ENCODE results near the gene DDX23.

DDX23 gene

DNA sequence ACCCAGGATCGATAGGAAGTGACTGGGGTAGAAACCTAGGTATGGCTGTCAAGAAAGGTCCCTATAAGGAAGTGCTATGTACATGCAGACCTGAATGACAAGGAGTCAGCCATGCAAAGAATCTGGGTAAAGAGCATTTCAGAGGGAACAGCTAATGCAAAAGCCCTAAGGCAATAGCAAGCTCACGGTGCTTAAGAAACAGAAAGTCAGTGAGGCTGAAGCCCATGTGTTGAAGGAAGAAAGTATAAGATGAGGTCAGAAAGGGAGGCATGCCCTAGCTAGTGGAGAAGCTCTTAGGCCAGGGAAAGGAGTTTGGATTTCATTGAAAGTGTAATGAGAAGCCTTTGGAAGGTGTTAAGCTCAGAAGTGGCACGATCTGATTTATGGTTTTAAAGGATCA lies 57.1 kb downstream of the DDX23 start:
- DNase-seq, result no peak

DNA sequence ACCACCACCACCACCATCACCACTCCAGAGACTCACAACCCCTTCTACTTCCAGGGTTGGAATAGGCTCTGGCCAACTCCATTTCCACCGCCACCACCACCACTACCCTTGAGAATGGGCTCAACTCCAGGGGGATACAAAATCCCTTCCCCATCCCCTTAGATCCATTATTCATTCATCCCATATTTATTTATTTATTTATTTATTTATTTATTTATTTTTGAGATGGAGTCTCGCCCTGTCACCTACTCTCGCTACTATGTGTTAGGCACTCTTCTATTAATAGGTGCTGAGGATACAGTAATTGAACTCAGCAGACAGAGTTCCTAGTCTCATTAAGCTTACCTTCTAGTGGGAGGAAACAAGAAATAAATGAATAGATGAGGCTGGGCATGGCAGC lies 58.3 kb downstream of the DDX23 start:
- DNase-seq, result no peak

DNA sequence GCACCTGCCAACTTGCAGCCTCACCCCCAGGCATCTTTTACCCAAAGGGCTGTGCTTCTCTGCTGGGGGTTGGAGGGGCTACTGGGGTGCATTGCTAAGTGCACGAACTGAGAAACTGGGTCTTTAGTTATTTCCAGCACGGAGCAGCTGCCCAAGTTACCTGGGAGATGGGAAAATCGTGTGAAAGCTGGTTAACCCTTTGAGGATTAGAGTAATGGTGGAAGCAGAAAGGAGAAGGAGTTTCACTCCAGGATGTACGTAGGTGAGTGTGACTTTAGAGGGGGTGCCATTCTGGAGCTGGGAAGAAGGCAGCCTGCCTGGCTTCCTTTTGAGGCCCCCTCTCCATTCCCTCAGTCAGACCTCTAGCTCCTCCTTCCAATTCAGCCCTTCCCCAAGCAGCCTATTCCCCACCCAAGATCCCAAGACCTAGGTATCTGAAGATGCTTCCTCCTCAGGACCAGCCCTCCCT lies 62.1 kb downstream of the DDX23 start:
- DNase-seq, result no peak

DNA sequence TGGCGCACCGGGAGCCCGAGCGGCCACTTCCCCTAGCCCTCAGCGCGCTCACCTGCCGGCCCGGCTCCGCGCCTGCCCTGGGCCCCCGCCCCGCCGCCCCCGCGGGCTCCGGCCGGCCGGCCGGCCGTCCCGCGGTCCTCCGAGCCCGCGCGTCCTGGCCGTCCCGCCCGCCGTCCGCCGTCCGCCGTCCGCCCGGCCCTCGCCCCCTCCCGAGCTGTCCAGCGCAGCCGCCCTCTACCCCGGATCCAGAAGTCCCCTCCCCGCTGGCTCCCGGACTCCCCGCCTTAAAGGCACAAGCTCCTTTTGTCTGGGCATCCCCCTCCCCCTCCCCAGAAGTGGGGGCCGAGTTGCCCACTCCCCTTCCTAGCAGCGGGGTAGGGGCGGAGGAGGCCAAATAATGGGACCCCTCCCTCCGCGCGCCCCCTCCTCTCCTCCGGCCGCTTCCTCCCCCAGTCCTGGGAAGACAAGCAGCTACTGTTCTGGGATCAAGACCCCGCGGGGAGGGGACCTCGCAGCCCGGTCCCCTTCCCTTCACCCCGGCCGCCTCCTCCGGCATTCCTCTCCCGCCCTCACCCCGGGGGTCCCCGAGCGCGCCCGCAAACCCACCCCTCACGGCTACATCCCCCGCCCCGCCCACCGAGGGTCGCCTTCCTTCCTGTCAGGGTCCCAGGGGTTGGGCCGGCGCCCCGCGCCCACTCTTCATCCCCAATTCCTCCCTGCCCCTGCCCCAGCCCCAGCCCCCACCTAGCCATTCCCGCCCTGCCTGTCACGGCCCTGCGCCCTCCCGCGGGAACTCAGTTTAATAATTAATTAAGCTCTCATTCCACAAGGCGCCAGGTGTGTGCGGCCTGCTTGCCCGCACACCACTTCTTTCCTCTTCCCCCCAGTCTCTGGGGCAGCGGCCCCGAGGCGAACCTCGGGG lies 62.8 kb downstream of the DDX23 start, which contains the start of gene ADCY6:
Gene ADCY6 (minus strand): TSS at position 236 of the 922 bp plus-strand sequence. CDS start 5,655 bp downstream, outside the sequence.
- DNase-seq, result peak; percentile 36

DNA sequence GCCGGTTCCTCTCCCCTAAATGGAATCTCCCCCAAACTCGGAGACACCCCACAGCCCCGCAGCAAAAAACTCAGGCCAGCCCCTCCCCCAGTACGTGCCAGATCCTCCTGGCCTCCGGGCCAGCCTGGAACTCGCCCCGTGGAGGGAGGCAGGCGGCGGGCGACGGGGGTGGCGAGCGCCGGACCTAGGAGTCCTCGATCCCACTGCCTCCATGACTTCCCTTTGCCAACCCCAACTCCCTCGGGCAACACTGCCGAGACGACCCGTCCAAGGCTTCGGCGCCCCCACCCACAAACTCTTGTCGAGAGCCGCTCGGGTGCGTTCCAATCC lies 63.5 kb downstream of the DDX23 start:
- DNase-seq, result no peak

DNA sequence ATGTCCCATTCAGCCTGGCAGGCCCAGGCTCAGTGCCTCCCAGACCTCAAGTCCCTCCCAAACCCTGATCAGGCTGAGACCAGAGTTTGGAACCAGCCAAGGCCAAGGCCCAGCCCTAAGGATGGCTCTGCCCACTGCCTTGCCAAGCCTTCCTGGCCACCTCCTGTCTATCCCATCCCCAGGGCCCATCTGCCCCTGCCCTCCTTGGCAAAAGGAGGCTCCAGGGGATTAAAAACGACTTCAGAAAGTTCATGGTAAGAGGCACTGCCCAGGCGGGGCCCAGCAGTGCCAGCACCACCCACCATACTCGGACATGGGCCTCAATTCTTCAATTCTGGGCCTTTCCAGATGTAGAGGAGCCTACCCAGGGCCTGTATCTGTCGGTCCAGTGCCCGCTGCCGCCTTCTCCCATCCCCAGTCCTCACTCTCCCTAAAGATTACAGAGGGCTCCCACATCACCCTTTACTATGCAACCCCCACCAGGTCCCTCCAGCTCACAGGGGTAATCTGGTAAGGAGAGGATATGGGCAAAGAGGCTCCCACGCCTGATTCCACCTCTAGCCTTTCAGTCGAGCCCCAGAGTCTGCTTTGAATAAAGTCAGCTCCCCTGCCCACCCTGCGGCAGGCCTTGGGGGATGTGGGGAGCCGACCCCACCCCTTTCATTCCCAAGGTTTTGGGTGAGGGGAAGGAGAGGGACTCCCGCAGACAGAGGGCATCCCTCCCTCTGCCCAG lies 64.0 kb downstream of the DDX23 start:
- DNase-seq, result no peak

DNA sequence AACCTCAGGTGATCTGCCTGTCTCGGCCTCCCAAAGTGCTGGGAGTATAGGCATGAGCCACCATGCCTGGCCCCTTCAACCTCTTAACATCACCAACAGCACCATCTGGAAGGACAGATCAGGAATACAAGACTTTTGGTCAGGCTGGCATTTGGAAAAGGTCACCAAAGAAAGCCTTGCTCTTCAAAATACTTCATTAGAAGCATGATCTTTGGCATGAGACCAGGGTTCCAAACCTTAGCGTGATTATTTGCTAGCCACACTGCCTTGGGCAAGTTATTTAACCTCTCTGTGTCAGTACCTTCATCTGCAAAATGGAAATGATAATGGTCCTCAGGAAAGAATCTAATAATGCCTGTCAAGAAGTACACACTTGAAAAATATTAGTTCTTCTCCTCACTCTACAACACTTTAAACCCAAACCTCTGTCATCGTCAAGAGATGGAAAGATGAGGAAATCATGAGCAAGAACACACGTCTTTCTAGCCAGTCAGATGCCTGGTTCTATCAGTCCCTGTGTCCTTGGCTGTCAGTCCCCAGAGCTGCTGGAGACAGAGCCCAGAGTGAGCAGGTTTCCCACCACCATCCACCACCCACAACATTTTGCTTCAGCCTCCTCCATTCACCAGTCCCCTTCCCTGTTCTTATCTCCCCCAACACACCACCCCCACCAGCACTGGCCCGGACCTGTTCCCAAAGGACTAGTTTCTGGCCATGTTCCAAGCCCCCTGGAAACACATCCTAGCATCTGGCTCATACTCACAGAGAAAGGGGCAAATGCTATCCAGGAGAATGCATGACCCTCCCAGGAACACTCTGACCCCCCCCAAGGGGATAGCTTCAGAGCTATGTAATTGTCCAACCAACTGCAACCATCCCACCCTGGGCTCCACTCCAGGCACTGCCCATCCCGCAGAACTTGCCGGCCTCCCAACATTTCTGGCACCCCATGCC lies 65.1 kb downstream of the DDX23 start:
- no peak for DNase-seq

DNA sequence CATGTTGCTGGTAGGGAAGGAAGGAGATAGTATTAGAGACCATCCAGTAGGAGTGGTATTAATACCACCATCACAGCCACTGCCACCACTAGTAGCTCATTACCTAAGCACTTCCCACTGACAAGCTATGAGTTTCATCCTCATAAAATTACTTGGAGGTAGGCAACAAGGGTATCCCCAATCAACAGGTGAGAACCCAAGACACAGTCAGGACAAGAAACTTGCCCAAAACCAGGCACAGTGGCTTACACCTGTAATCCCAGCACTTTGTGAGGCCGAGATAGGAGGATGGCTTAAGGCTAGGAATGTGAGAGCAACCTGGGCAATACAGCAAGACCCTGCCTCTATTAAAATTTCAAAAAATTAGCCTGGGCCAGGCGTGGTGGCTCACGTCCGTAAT lies 68.5 kb downstream of the DDX23 start:
- DNase-seq, result no peak

DNA sequence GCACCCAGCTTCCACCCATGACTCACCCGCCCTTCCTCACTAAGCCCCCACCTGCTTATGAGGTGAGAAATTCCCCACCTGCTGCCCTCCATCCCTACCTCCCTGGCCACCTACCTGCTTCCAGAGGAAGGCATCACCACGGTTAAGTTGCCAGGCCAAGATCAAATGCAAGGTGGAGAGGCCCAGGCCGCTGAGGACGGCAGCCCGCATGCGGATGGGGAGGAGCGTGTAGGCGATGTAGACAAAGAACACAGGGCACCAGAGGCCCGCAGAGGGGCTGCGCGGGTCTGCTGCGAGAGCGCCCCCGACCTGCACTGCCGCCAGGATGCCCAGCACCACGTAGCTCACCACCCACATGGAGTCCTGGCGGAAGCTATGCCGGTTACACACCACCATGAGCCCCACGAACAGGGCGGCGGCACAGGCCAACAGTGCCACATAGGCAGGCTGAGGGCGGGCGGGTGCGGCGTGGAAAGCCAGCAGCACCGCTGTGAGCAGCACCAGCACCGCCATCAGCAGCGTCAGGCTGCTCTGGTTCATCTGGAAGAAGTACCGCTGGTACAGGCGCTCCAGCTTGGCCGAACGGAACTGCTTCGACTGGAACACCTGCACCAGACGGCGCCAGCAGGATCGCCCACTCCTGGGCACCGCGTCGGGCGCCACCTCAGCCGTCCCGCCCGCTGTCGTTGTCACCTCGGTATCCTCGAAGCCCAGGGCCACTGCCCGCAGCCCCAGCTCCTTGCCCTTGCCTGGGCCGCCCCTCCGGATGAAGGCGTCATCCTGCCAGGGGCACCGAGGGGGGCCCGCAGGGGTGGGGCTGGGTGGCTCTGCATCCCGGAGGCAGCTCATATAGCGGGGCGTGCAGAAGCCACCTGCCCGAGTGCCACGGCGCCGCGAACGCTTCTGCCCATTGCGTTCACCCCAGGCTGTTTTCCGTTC lies 69.2 kb downstream of the DDX23 start:
- DNase-seq, result no peak

DNA sequence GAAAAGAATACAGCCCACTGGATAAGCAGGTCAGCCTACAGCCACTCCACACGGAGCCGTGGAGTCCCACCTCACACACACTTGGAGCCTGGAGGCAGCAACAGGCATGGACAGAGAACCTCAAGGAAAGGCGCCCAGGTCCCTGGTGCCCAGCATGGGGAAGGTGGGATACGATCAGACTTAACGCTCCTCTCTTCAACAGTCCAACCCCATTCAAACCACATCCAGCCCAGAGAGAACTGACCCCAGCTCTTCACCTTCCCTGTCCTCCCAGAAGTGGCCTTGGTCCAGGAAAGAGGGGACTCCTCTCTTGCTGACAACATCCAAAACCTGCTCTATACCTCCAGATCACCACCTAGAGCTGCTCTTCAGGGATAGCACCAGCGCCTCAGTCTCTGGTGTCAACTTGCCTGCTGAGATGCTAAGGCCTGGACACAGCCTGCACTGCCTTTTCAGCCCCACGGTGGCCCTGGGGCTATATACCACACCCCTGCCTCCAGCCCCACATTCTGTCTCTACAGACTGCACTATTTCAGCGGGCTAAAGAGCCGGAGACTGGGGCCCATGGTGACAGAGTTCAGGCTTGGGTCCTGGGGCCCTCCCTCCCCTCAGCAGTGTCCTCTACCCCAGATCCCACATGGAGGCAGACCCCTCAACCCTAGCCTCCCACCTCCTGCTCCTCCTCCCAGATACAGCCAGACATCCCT lies 70.1 kb downstream of the DDX23 start:
- no peak for DNase-seq

DNA sequence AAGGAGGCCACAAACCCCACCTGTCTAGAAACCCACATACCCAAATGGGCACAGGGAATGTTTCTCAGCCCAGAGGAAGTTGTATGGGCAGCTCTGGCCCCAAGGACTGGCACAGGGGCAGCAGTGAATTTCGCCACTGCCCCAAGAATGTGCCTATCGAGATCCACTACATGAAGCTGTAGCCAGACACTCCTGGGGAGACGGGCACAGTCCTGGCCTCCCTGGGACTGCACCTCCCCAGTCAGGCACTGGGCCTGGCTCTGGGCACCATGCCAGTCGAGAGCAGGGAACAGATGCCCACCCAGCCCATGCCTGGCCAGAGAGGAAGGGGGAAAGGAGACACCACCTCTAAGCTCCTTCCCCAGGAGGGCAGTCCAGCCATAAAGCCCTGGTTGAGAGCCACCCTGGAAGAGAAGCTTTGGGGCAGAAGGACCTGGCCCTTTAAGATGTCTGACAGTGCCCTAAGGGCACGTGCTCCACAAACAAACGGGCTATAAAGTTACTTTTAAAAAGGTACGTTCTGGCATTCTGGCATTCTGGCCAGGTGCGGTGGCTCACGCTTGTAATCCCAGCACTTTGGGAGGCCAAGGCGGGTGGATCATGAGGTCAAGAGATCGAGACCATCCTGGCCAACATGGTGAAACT lies 71.5 kb downstream of the DDX23 start:
- no peak for DNase-seq

DNA sequence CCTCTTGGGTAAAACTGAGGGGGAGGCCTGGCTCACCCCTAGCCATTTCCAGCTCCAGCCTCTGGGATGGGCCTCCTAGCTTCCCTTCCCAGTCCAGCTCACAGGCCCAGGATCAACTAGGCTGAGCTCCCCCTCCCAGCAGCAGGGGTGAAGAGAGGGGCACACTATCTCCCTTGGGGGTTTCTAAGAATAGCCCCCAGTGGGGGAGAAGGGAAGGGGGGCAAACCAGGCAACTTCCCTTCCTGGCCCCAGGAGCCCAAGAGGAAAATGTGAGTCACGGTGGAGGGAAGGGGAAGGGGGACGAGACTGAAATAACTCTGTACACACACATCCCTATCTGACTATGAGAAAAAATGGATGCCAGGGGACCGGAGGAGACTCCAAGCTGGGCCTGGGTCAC lies 72.1 kb downstream of the DDX23 start:
- DNase-seq, result no peak
